HG02885 (cell line): ENCODE data around the gene GHR.
"Not testable (repeated sequence)": the region's sequence is repeated elsewhere in the genome, so short reads cannot be mapped to it uniquely, and the experiment has no call there.

ENCODE experiments used
- ATAC-seq: cut with Tn5 transposase; IDR thresholded peaks from one replicate; pipeline ENCODE4 v1.9.1; 2021; ENCODE audit warnings: mild to moderate bottlenecking; ENCODE audit not compliant: unreplicated experiment, poor library complexity

GHR gene

DNA sequence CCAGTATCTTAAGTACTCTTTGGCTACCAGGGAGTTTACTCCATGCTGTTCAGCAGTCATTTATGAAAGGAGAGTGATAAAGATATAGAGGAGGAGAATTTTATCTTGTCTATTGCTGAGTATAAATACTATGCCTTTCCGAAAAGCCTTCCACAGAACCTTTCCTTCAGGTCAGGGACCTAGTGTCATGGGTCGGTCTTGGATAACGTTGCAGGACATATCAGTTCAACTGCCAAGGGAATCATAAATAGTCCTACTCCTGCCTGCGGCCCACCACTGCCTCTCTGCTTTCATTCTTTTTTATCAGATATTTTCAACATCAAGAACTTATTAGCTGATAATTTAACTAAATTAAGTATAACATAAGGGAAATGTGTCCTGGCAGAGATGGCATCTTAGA lies 211.3 kb downstream of the GHR start:
- no peak for ATAC-seq

DNA sequence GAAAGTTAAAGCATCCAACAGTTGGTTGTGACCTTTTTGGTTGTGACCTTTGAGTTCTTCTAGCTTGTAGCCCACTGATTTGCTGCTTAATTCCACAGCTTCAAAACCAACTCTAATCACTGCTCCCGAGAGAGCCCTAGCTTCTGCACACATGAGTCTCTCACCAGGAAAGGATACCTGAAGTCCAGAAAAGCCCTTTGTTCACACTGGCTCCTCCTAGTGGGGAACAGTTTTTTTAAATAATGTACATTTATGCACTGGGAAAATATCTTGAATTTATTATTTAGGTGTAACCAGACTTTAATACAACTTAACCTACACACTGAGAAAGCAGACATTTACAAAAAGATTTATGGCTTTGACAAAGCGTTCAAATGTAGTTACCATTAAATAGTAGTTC lies 213.2 kb downstream of the GHR start:
- ATAC-seq = no peak

DNA sequence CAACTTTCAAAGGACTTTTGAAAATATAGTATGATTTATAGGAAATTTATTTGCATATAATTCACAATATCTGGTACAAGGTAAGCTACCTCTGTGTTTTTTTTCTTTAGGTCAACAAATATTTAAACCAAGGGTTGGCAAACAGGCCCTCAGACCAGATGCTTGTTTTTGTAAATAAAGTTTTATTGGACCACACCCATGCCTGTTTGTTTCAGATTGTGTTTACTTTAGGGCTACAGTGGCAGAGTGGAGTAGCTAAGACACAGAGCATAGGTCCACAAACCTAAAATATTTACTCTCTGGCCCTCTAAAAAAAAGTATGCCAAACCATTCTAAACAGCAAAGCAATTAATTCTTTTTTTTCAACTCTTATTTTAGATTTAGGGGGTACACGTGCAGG lies 213.7 kb downstream of the GHR start:
- no peak for ATAC-seq

DNA sequence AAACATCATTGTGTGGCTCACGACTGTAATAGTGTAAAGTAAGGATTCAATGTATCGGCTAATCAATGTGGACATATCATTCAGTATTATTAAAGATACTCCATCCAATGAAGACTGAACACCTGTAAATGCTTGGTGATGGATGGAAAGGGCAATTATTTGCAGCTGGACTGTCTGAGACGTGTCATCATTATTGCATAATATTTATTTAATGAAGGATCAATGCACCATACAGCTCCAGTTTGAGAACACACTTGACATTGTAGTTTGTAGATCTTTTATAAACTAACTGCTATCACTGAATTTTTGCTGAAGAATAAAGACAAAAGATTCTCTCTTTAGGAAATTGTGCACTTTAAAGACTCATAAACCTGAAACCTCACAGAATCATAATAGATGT lies 215.7 kb downstream of the GHR start:
- no peak for ATAC-seq

DNA sequence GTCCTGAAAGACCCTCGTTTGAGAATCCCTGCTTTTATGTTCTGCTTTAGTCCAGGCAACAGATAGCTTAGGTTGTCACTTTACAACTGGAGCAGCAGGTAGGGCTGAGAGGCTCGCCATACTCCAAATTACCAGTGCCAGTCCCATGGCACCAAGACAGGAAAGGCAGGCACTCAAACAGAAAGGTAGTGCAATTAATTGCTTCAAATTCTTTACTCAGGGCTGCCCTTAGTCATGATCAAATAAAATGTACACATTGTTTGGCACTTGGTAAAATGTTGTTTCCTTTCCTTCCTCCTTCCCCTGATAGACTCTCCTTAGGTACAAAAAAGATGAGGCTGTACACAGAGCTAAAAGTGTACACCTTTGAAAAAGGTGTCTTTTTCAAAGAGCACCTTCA lies 217.6 kb downstream of the GHR start:
- no peak for ATAC-seq

DNA sequence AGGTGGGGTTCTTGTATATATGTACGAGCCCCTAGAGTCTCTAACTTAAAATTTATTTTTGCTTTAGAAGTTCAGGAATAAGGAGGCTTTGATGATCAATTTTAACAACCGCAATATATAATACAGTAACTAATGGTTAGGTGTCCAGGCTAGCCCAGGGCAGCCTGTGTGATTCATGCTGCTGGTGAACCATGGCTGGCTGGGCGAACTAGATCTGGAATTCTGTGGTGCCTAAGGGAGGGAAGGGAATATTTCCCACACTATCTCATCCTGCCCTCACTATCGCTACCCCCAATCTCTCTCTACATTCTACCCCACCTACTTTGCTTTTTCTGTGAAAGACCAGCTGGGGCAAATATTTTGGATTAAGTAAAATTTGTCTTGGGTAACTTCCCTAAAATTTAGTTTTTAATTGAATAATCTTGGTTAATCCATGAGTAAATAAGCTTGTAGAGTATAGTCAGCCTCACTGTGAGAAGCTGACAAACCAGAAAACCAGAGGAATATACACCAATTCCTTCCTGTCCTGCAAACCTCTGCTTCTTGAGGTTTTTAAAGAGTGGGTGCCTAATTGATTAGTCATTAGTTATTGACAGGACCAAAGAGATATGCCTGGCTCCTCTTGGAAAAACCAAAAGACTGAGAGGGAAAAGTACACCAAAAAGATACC lies 218.2 kb downstream of the GHR start:
- no peak for ATAC-seq

DNA sequence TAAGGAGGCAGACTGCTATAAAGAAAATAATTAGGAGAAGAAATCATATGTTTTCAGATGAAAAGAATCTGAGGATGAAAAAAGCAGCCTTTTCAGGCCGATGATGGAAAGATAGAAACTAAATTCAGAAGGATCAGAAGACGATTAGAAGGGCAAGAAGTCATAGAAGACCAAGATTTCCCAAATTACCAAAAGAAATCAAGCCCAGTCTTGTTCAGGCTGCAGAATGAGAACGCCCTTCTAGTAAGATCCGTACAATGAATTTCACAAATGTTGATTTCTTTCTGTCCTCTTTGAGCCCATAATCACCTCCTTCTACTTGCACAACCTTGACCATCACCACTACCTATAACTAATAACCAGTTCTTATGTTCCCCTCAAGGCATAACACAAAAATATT lies 218.8 kb downstream of the GHR start:
- no peak for ATAC-seq

DNA sequence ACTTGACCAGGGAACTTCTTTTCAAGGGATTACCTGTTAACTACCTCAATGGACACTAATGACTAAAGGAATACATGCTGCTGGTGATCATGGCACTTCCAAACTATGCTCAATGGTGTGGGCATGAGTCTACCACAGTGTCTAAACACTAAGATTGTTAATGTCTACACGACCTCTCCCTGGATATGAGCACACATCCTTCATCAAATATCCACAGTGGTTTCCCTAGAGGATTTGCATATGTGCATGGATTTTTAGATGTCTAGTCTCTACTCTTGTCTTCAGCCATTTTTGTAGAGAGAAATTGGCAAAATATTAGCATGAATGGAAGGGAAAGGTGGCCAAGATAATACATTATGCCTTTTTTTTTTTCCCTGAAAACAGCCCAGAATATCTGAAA lies 220.1 kb downstream of the GHR start:
- ATAC-seq = no peak

DNA sequence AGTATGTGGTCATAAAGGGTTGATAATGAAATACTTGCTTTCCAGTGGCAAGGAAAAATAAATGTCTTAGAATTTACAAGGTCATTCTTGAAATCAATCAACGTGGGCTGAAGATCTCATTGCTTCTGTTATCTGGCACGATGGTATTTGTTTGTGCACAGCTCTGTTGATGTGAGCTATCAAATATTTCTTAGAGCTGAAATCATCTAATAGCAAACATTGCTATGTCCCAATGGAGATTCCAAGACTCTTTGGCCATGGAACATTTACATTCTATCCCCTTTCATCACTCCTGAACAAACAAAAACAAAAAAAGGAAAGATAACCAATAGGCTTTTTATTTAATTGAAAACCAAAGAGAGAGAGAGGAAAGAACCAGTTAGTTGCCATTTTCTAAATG lies 221.9 kb downstream of the GHR start:
- ATAC-seq = no peak

DNA sequence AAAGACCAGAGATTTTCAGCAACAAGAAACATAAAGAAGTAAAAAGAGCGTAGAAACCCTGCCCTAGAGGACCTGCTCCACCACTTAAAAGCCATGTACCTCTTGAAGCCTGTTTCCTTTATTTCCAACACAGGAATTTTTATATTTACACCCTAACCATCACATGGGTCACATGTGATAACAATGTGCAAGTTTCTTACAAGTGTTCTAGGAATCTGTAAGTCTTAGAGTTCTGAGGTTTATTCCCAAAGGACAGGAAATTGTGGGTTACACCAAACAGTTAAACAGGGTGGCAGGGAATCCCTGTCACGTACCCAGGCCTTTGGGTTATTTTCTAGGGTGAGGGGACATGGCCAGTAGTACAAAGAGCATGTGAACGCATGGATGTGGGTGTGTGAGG lies 224.8 kb downstream of the GHR start:
- no peak for ATAC-seq

DNA sequence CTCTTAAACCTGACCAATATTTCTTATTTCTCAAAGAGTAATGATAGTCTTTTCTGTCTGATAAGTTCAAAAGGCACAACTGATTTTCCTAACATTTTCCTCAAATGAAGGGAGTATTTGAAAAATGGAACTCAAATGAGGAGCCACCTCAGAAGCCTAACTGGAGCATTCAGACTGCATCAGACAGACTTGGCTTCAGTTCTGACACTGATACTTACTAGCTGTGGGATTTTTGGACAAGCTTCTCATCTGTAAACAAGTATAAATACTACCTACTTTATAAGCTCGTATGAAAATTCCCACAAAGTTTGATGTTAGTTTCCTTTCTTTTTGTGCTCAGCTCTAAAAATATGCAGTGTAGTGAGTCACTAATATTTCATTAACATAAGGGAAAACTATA lies 225.7 kb downstream of the GHR start:
- ATAC-seq = no peak

DNA sequence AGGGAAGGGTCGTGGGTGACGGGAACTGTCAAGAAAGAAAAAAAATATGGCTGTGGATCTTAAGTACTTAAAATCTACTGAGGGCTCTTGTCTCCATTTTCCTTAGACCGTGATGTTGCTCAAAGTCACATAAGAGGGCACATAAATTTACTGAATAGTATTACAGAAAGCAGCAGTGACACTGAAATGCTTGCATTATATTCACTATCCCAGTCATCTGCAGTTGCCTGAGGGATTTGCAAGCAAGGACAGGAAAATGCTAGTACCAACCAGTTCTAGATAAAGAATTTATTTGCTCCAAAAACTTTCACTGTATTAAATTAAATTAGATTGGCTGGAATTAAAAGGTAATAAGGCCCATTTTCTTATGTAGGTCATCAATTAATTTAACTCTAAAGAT lies 226.8 kb downstream of the GHR start:
- ATAC-seq = no peak

DNA sequence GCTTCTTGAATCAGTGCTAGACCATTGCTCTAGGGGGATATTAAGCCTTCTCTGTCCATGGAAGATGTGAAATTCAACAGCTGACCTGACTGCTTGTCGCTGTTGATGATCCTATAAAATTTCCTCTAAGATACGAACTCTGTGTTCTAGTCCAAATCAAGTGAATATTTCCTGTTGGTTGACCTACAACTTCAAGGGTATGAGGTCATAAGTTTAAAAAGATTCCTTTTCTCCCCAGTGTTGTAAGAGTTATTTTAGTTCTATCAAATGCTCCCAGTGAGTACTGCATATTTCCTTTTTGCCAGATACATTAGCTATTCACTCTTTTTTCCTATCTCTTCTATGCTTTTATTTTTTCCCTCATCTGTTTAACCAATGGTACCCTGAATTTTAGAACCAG lies 230.5 kb downstream of the GHR start:
- ATAC-seq = no peak

DNA sequence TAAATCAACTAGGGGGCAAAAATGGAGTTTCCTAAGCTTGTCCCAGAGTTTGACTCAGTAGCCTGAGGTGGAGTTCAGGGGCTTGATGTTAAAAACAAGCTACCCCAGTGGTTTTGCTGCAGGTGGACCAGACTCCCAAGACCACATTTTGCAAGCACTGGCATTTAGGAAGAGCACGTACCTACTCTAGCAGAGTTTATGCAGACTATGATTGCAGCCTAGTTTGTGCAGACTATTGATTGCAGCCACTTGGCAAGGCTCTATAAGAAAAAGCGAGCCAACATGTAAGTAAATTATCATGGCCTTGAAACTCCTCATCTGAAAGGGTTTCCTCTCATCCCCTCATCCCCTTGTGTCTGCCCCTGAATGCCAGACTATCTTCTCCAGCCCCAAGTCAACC lies 231.4 kb downstream of the GHR start:
- no peak for ATAC-seq

DNA sequence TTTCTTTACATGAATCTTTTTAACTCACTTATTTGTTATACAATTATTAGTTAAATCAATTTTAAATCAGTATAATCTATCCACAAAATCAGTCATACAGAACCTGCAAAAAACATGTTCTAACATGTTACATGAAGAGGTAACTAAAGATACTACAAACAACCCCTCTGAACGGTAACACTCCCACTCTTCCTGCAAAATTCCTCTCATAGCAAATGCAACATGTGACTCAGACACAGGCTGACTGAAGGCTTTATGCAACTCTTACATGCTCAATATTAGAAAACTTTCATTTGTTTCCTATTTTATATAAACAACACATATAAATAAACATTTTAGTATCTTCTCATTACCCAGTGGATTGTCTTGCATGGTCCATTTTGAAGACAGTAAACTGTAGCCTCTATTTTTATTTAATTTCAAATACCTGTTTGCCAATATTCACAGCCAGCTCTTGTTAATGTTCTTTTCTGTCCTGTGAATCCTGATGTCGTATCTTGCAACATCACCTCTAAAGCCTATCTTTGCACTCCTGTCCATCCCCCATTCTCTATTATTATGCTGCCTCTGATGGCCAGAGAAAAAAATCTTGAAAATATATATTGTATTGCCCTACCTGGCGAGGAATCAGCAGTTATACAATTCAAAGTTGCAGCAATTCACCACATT lies 232.9 kb downstream of the GHR start:
- ATAC-seq = no peak

DNA sequence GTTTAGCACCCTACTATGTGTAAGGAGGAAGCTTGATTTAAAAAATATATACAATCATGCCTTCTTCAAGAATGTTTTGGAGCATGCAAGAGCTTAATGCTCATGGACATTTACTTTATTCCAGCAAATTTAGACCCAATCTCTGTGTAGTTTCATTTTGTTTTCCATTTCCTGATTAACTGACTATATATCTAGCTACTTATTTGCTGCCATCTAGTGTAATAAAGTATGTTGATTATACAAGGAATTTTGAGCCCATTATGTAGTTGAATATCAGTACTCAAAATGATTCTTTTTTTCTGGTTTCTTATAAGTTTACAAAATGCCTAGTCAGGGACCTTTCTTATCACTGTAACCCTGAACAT lies 233.4 kb downstream of the GHR start:
- ATAC-seq = no peak

DNA sequence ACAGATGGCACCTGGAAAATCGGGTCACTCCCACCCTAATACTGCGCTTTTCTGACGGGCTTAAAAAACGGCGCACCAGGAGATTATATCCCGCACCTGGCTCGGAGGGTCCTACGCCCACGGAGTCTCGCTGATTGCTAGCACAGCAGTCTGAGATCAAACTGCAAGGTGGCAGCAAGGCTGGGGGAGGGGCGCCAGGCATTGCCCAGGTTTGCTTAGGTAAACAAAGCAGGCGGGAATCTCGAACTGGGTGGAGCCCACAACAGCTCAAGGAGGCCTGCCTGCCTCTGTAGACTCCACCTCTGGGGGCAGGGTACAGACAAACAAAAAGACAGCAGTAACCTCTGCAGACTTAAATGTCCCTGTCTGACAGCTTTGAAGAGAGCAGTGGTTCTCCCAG lies 236.6 kb downstream of the GHR start:
- ATAC-seq = not testable (repeated sequence)

DNA sequence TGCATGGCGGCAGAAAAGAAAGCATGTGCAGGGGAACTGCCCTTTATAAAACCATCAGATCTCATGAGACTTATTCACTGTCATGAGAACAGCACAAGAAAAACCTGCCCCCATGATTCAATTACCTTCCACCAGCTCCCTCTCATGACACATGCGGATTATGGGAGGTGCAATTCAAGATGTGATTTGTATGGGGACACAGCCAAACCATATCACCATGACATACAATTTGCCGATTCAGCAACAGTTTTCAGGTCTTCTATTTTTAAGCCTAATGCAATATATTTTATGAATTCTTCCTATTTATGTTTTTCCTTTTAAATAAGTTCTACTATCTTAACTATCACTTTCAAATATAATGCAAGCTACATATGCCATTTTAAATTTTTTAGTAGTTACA lies 242.6 kb downstream of the GHR start:
- ATAC-seq = no peak

DNA sequence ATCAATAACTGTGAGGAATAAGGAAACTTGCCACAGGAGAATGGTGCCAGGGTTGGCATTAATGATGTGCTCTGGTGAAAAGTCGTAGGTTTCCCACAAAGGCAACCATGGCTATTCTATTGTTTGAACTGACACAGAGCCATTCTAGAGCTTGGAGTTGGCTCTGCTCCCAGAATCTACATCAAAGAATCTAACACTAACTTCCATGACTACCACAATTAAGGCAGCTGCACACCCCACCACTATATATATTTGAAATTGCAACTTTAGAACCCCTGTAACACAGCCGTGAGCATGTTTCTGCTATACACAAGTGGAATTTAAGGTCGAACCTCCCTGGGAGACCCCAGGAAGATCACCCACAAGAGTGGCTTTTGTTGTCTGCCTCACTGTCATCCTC lies 243.6 kb downstream of the GHR start:
- ATAC-seq = no peak

DNA sequence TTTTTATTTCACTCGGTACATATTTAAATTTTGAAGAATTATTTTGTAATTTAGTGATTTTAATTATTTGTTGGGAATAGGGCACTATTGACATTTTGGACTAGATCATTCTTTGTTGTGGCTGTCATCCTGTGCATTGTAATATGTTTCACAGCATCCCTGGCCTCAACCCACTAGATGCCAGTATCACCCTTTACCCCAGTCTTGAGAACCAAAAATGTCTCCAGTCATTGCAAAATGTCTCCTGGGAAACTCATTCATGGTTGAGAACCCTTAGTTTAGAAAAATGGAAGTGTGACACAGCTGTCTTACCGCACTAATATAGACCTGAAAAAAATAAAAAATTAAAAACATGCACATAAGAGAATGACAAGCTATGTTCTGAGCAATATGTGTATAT lies 245.0 kb downstream of the GHR start:
- no peak for ATAC-seq

DNA sequence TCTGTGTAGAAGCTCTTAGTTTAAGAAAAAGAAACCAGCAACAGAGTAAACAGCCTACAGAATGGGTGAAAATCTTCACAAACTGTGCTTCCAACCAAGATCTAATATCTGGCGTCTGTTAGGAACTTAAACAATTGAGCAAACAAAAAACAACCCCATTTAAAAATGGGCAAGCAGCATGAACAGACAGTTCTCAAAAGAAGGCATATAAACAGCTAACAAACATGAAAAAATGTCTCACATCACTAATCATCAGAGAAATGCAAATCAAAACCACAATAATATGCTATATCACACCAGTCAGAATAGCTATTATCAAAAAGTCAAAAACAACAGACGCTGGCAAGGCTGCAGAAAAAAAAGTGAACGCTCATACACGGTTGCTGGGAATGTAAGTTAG lies 249.7 kb downstream of the GHR start:
- no peak for ATAC-seq

DNA sequence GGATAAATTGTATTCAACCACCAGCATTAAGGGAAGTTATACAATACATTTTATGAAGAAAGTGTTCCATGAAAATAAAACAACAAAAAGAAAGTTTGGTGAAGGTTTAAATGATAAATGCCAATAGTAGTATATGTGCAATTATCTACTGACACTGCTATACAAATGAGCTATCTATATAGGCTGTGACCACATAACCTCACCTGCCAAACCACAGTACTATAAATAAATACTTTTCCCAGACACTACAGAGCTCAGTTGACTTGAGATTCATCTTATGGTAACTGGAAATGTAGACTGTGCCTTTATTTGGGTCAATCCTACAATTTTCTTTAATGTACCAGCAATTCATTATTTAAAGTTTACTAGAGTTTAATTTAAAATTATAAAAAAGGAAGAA lies 252.4 kb downstream of the GHR start:
- no peak for ATAC-seq

DNA sequence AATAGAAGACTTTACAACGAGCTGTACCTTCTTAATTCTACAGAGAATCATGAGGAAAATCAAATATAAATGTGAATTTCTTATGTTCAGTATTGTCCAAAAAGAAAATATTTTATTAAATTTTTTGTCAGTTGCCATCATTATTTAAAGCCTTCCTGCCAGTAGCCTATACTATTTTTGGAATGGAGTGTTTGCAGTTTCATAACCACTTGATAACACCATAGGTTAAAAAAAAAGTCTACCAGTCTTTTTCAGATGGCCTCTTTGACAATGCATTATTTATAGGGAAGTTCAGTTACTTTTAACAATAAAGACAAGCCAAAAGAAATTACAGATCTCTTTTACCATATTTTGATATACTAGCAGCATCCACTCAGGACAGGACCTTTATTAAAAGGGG lies 253.1 kb downstream of the GHR start:
- no peak for ATAC-seq
